Activated T-cell treated with anti-CD3 and anti-CD28 coated beads for 48 hours (primary cell): Measurements from ENCODE around the gene ASB14.

Source experiments
- DNase-seq: peaks from one replicate; pipeline ENCODE4 v3.0.0-alpha.2; 2020; ENCODE audit warnings: low read depth

ASB14 gene

DNA sequence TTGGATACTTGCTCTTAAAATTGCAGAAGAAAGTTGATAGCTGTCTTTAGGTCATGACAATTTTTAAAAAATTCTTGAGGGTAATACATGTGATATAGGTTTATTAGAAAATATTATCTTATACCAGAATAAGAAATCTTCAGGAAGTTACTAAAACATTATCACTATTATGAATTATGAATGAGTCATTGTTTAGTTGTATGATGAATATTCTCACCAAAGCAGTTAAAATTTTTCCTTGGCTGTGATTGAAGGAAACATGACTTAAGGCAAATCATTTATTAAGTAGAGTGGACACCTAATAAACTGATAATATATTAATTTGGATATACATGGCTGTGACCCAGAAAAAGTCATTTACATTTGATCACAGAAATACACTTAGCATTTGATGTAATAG, 34.8 kb downstream of the ASB14 start:
- no peak for DNase-seq

GRCh38 chr3:57256844-57257243, 35.6 kb downstream of the ASB14 start:
- no peak for DNase-seq

GRCh38 chr3:57252404-57252803, 40.1 kb downstream of the ASB14 start:
- no peak for DNase-seq

DNA sequence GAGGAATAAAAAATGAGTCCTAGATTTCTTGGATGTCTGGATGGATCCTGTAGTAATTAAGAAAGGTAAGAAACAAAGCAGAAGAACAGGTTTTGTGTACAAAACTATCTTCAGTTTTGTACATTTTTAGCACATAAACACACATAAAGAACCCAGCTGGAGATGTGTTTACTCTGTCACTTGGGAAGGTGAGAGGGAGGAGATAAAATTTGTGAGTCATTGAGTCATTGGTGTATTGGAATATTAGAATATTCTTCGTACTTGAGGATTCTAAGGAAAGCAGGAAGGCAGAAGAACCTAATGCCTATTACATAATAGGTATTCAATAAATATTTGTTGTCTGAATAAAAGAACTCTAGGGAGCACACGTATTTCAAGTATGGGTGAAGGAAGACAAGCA, 47.5 kb downstream of the ASB14 start:
- DNase-seq = no peak

GRCh38 chr3:57234613-57235575, 57.6 kb downstream of the ASB14 start:
- DNase-seq = no peak

DNA sequence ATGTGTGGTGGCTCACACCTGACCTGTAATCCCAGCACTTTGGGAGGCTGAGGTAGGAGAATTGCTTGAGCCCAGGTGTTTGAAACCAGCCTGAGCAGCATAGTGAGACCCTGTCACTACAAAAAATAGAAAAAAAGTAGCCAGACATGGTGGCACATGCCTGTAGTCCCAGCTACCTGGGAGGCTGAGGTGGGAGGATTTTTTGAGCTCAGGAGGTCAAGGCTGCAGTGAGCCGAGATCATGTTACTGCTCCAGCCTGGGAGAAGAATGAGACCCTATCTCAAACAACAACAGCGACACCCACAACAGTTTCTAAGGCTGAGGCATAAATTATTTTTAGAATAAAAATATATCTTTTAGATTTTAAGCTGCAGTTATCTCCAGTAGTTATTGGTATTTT, 58.7 kb downstream of the ASB14 start:
- no peak for DNase-seq

DNA sequence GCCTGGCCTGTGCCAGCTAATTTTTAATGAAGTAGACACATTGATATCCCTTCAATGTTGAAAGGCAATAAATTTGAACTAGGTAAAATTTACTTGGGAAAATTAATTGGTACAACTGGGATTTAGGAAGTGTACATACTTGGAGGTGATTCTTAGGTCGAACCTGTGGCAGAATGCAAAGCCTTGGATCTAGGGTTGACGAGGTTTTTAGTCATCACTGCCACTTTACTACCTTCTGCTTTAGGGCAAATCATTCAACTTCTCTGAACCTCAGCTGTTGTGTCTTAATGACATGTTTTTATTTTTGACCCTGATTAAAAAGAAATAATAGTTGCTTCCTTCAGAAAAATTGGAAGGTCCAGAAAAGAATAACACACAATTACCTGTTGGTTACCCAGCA, 62.5 kb downstream of the ASB14 start:
- DNase-seq = no peak

GRCh38 chr3:57227930-57228751, 64.3 kb downstream of the ASB14 start:
- DNase-seq = peak; percentile 27

GRCh38 chr3:57227204-57227929, 65.1 kb downstream of the ASB14 start, which contains the start of gene APPL1:
APPL1 (plus strand) TSS chr3:57227729; CDS start chr3:57227884, 155 bp downstream.
- peak; percentile 92 for DNase-seq

- no peak for DNase-seq
Measured at GRCh38 chr3:57226176-57226575, 66.3 kb downstream of the ASB14 start.

DNA sequence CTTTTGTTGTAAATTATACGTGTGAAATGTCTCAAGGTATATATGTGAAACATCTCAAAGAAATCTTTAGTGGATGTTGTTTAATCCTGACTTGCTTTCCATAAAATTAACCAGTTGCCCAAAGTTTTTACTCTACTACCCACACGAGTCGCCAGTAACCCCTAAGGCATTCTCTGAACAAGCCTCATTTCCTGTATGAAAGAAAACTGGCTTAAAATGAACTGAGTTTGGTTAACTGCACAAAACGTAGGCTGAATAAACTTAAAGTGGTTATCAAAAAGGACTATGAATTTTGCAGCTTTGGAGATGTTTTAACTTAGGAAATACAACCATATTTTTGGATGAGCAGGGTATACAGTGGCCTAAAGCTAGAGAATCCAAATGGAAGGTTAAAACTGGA, 67.6 kb downstream of the ASB14 start:
- no peak for DNase-seq

GRCh38 chr3:57221883-57222282, 70.6 kb downstream of the ASB14 start:
- no peak for DNase-seq
